Tibial artery (tissue), 4 donors: Measurements from ENCODE around the gene RELN.
"Not testable (repeated sequence)": the region's sequence is repeated elsewhere in the genome, so short reads cannot be mapped to it uniquely, and the experiment has no call there.

Experiments
- DNase-seq, 2 donors: peaks; one replicate each; pipeline ENCODE4 v3.0.0-alpha.2; 2019
- H3K27ac ChIP-seq, 2 donors: fragments of 200-600 bp; sonication (generic) in 1 of 2; 1 replicate in 1 of 2; 2 replicates in 1 of 2; pipeline ENCODE4 v1.5.1; 2018 to 2019; ENCODE audit warnings: mild to moderate bottlenecking in 1 of 2
- H3K27me3 ChIP-seq, 2 donors: fragments of 200-600 bp; sonication (generic) in 1 of 2; one replicate each; pipeline versions ENCODE4 v1.5.1 to v1.6.0; 2016 to 2019
- H3K36me3 ChIP-seq, 3 donors: fragments of 200-600 bp; sonication (generic) in 2 of 3; one replicate each; pipeline ENCODE4 v1.5.1; 2016 to 2019; ENCODE audit warnings: mild to moderate bottlenecking in 2 of 3
- H3K4me1 ChIP-seq, 4 donors: fragments of 200-600 bp; sonication (generic) in 2 of 4; 1 replicate in 3 of 4; 2 replicates in 1 of 4; pipeline ENCODE4 v1.5.1; 2016 to 2019
- H3K4me3 ChIP-seq, 2 donors: fragments of 200-600 bp; sonication (generic) in 1 of 2; 1 replicate in 1 of 2; 2 replicates in 1 of 2; pipeline ENCODE4 v1.5.1; 2018 to 2019; ENCODE audit warnings: mild to moderate bottlenecking in 2 of 2
- H3K9me3 ChIP-seq, 3 donors: fragments of 200-600 bp; sonication (generic) in 1 of 3; one replicate each; pipeline ENCODE4 v1.5.1; 2016 to 2019
- intact Hi-C: fragments of 100-400 bp; cut with DNase I; formaldehyde crosslinking; loops from one replicate; pipeline ENCODE4 v1.15.0; 2023; ENCODE audit warnings: low total_unique reads
- TF ChIP-seq, protein P1 (sequence below), 2 experiments: fragments of 200-600 bp in 1 of 2; fragments of 450-650 bp in 1 of 2; IDR thresholded peaks; one replicate each; pipeline ENCODE4 v1.5.1; 2017 to 2019; ENCODE audit warnings: antibody characterized with exemption in 2 of 2, mild to moderate bottlenecking in 1 of 2, moderate library complexity in 1 of 2

Gene RELN

GRCh38 chr7:103905997-103906396 is 83.5 kb downstream of the RELN start:
- no peaks in the 10 kb centered on the region for H3K9me3 ChIP-seq
- H3K36me3 ChIP-seq: no peaks in the 10 kb centered on the region
- no peak for DNase-seq
- TF ChIP-seq, protein P1, sequence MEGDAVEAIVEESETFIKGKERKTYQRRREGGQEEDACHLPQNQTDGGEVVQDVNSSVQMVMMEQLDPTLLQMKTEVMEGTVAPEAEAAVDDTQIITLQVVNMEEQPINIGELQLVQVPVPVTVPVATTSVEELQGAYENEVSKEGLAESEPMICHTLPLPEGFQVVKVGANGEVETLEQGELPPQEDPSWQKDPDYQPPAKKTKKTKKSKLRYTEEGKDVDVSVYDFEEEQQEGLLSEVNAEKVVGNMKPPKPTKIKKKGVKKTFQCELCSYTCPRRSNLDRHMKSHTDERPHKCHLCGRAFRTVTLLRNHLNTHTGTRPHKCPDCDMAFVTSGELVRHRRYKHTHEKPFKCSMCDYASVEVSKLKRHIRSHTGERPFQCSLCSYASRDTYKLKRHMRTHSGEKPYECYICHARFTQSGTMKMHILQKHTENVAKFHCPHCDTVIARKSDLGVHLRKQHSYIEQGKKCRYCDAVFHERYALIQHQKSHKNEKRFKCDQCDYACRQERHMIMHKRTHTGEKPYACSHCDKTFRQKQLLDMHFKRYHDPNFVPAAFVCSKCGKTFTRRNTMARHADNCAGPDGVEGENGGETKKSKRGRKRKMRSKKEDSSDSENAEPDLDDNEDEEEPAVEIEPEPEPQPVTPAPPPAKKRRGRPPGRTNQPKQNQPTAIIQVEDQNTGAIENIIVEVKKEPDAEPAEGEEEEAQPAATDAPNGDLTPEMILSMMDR (IDR thresholded peaks at IDR 0.05): no peak
- H3K27me3 ChIP-seq: no peaks in the 10 kb centered on the region
- H3K27ac ChIP-seq: no peak overlapping the region
- intact Hi-C loops: no loop called here
- H3K4me1 ChIP-seq: no peaks in the 10 kb centered on the region
- no peak overlapping the region for H3K4me3 ChIP-seq

DNA sequence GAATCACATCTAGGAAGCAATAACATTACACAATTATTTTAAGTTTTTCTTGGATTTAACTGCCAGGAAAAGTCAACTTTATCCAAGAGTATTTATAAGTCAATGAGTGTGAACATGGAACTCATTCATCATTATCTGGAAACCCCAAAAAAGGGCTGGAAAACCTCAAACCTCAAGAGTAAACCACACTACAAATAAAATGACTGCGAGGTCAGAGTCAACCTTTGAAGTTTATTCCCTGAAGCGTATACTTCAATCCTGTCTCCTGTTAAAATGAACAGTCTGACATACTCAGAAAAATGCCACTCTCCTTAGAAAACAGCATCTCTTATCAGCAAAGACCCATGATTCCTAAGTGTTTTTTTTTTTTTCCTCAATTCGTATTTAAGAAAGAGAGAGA is 86.5 kb downstream of the RELN start:
- H3K27me3 ChIP-seq: no peaks in the 10 kb centered on the region
- H3K9me3 ChIP-seq: no peaks in the 10 kb centered on the region
- no peak overlapping the region for H3K27ac ChIP-seq
- no peaks in the 10 kb centered on the region for H3K4me1 ChIP-seq
- intact Hi-C loops: no loop called here
- H3K36me3 ChIP-seq: no peaks in the 10 kb centered on the region
- TF ChIP-seq, protein P1 (IDR thresholded peaks at IDR 0.05): no peak
- H3K4me3 ChIP-seq: no peak overlapping the region
- DNase-seq: no peak

DNA sequence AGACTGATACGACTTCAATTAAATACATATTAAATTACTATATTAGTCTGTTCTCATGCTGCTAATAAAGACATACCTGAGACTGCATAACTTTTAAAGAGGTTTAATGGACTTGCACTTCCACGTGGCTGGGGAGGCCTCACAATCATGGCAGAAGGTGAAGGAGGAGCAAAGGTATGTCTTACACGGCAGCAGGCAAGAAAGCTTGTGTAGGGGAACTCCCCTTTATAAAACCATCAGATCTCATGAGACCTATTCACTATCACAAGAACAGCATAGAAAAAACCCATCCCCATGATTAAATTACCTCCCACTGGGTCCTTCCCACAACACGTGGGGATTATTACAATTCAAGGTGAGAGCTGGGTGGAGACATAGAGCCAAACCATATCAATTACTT is 92.6 kb downstream of the RELN start:
- H3K9me3 ChIP-seq, H3K36me3 ChIP-seq, H3K27me3 ChIP-seq, H3K27ac ChIP-seq, H3K4me1 ChIP-seq, H3K4me3 ChIP-seq, DNase-seq, intact Hi-C loops: not testable (repeated sequence)

DNA sequence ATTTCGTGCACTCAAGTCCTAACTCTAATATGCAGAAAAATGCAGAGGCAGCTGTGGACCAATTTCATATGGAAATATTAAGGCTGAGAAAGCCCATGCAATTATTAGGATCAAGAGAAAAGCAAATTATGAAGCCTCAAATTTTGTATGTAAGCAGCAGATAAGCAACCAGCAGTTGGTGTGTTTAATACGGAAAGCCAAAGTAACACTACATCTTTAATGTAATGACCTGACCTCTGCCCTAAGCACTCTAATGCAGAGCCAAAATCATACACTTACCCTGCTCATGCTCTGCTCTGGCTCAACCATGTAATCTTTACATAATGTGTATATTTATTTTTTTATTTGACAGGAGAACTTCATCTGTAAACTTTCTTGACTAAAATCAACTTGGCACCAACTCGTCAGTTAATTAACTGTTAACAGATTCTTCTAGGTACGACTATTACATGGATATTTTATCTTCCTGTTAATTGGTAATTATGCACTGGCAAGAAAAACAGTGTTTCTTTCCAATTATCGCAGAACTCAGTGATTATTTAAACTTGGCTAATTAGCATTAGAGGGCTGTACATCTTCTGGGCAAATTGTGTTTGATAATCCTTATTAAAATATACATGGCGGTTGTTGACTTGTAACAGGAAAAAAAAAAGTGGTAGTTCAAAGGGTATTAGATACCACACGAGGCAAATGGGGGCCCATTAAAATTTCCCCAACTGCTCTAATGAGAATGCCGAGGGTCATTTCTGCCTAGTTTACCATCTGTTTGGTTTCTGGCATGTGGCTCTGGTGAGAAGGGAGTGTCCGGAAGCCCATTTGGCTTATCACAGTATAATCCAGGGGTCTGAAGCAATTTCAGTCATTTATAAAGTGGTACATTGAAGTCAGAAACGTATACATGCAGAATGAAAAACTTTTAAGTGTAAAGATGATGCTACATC is 94.5 kb downstream of the RELN start:
- H3K4me3 ChIP-seq: no peak overlapping the region
- H3K36me3 ChIP-seq: no peaks in the 10 kb centered on the region
- no peaks in the 10 kb centered on the region for H3K9me3 ChIP-seq
- intact Hi-C loops: no loop called here
- H3K27ac ChIP-seq: no peak overlapping the region
- H3K27me3 ChIP-seq: no peaks in the 10 kb centered on the region
- H3K4me1 ChIP-seq: no peaks in the 10 kb centered on the region
- TF ChIP-seq, protein P1 (IDR thresholded peaks at IDR 0.05): no peak
- no peak for DNase-seq

- no peak for DNase-seq
- no peaks in the 10 kb centered on the region for H3K4me1 ChIP-seq
- no peaks in the 10 kb centered on the region for H3K36me3 ChIP-seq
- H3K27me3 ChIP-seq: no peaks in the 10 kb centered on the region
- intact Hi-C loops: no loop called here
- H3K4me3 ChIP-seq: no peak overlapping the region
- no peaks in the 10 kb centered on the region for H3K9me3 ChIP-seq
- no peak overlapping the region for H3K27ac ChIP-seq
- TF ChIP-seq, protein P1 (IDR thresholded peaks at IDR 0.05): no peak
Observed at GRCh38 chr7:103893350-103893749, 96.1 kb downstream of the RELN start.

GRCh38 chr7:103889451-103889850 is 100.0 kb downstream of the RELN start:
- TF ChIP-seq, protein P1 (IDR thresholded peaks at IDR 0.05): no peak
- Histone ChIP-seq H3K36me3 (no peaks in the 10 kb centered on the region), H3K9me3 (peaks cover 0 to 4% (median 0%) of the 10 kb centered on the region in 3 donors), H3K27me3 (no peaks in the 10 kb centered on the region), H3K4me1 (no peaks in the 10 kb centered on the region), H3K4me3 (no peak overlapping the region), H3K27ac (no peak overlapping the region)
- intact Hi-C loops: no loop called here
- no peak for DNase-seq
